ENCODE data around the gene CIC.

DNA sequence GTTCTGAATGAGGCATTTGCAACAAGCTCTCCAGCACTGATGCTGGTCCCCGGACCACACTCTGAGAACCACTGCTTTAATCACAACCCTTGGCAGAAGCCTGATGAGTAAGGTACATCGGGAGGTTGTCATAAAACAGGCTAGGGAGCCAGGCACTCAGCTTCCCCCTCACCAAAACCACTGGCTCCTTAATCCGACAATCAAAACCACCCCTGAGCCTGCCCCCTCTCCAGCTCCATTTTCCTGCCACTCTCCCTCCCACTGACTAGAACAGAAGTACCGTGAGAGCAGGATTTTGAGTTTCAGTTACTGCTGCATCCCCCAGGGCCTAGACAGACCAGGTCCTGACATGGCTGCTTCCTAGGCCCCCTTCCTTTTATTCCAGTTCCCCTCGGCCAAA, 33.9 kb upstream of the CIC start:
- TF ChIP-seq EP300 (IDR thresholded peaks at IDR 0.05; ENCODE audit: borderline replicate concordance in 1 of 2, control insufficient read depth in 1 of 2, low read depth in 2 of 2, low read length in 2 of 2): no peak
- TF ChIP-seq NR2C2 (IDR thresholded peaks at IDR 0.05; ENCODE audit: borderline replicate concordance, control insufficient read depth, insufficient read length, low read depth): no peak
- TF ChIP-seq POLR2AphosphoS5 (IDR thresholded peaks at IDR 0.05; ENCODE audit: low read length): no peak
- TF ChIP-seq PML (IDR thresholded peaks at IDR 0.05; ENCODE audit: low read length): no peak
- TF ChIP-seq, protein P1, sequence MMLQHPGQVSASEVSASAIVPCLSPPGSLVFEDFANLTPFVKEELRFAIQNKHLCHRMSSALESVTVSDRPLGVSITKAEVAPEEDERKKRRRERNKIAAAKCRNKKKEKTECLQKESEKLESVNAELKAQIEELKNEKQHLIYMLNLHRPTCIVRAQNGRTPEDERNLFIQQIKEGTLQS (IDR thresholded peaks at IDR 0.05; ENCODE audit: borderline replicate concordance, extremely low read depth, low read depth, low read length): no peak
- TF ChIP-seq, protein P2, sequence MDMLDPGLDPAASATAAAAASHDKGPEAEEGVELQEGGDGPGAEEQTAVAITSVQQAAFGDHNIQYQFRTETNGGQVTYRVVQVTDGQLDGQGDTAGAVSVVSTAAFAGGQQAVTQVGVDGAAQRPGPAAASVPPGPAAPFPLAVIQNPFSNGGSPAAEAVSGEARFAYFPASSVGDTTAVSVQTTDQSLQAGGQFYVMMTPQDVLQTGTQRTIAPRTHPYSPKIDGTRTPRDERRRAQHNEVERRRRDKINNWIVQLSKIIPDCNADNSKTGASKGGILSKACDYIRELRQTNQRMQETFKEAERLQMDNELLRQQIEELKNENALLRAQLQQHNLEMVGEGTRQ (IDR thresholded peaks at IDR 0.05; ENCODE audit: borderline replicate concordance, low read depth, low read length): no peak
- no peak for TF ChIP-seq KAT2A (conservative IDR thresholded peaks at IDR 0.05; ENCODE audit: control insufficient read depth, low read depth, low read length)
- TF ChIP-seq DPF2 (IDR thresholded peaks at IDR 0.05): no peak
- TF ChIP-seq FOS (IDR thresholded peaks at IDR 0.05; ENCODE audit: borderline replicate concordance, extremely low read depth, insufficient read length): no peak

All from GM12878 (cell line).